HG03442 (cell line): ENCODE measurements around the gene SREBF2.

Experiments
- ATAC-seq: cut with Tn5 transposase; IDR thresholded peaks from one replicate; pipeline ENCODE4 v1.9.1; 2021; ENCODE audit warnings: mild to moderate bottlenecking, moderate library complexity; ENCODE audit not compliant: unreplicated experiment

SREBF2 gene

DNA sequence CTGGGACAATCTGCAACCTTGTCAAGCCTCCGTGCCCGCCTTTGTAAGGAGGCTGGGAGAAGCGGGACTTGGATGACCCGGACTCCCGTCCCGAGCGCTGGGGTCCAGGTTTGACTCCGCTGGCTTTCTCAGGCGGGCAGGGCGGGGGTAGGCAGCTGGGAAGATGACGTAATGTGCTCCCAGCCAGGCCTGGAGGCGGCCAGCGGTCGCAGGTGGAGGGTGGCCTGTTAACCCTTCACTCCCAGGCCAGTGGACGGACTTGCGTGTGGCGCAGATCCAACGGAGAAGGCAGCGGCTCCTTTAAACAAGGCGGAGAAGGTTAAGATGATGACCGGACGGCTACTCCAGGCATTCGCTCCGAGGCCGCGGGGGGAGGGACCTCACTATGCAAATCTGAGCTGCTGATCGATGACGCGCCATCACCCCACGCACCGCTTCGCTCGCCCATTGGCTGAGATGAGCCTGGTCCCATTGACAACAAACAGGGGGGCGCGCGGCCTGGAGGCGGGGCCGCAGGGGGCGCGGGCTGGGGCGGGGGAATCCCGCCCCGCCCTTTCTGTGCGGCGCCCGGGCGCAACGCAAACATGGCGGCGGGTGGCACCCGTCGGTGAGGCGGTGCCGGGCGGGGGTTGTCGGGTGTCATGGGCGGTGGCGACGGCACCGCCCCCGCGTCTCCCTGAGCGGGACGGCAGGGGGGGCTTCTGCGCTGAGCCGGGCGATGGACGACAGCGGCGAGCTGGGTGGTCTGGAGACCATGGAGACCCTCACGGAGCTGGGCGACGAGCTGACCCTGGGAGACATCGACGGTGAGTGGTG is at the start of gene SREBF2:
TSS of gene SREBF2 (plus strand) at position 553 of the 816 bp plus-strand sequence. CDS start at position 719, 166 bp downstream.
- ATAC-seq = peak; percentile 79

DNA sequence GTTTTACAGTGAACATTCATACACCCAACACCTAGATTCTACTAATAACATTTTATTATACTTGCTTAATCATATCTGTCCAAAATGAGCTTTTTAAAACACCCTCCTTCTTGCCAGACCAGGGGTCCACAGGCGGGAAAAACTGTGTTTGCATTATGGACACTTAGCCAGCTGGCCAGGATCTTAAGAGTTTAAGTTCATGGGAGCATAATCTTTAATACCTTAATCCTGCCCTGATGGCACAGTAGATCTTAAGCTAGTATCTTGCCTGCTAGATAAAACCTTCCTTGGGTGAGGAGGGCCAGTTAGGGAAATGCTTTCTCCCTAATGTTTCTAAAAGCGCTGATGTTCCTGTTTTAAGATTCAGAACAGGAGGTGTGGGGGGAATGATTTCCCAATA is 45.6 kb upstream of the SREBF2 start:
- no peak for ATAC-seq

DNA sequence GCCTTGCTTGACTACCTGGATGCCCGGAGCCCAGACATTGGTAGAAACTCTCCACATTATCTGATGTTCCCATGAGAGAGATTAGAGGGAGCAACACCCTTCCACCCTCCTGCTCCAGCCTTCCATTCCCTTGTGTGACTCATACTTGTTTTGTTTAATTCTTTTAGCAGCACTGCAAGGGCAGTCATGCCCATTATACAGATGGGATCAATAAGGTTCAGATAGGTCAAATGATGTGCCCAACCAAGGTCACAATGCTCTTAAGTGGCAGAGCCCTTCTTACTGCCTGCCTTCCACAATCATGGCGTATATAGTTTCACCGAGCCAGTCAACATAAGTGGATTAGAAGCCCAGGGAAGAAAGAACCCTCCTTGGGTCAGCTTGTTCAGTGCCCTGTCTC is 39.0 kb upstream of the SREBF2 start:
- no peak for ATAC-seq

- no peak for ATAC-seq
These were observed 34.2 kb upstream of the SREBF2 start for GRCh38 chr22:41798736-41799135.

GRCh38 chr22:41799486-41800347 is 33.2 kb upstream of the SREBF2 start:
- peak; percentile 21 for ATAC-seq

- peak; percentile 78 for ATAC-seq
These were observed 32.4 kb upstream of the SREBF2 start, which contains the start of gene CCDC134 for GRCh38 chr22:41800348-41801146. CCDC134 (plus strand) TSS chr22:41800679; CDS start chr22:41808891, 8,212 bp downstream.

GRCh38 chr22:41801147-41801819 is 31.6 kb upstream of the SREBF2 start:
- no peak for ATAC-seq

DNA sequence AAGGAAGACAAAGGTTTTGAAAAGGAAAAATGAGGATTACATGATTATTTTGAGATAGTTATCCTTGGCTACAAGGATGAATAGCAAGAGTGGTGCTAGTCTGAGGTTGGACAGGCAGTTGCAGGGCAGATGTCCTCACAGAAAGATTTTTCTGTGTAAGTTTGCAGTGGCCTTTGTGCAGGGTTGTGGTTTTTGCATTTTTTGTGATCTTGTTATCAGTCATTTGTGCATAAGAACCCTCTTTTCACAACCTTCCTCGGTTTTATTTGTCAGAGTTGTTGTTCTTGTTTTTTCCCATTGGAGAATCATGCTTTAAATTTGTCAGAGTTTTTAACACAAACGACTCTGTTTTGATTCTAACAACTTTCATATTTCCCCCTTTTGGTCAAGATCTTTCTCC is 31.0 kb upstream of the SREBF2 start:
- no peak for ATAC-seq

GRCh38 chr22:41805639-41806038 is 27.3 kb upstream of the SREBF2 start:
- no peak for ATAC-seq

GRCh38 chr22:41808400-41808799 is 24.5 kb upstream of the SREBF2 start:
- no peak for ATAC-seq

DNA sequence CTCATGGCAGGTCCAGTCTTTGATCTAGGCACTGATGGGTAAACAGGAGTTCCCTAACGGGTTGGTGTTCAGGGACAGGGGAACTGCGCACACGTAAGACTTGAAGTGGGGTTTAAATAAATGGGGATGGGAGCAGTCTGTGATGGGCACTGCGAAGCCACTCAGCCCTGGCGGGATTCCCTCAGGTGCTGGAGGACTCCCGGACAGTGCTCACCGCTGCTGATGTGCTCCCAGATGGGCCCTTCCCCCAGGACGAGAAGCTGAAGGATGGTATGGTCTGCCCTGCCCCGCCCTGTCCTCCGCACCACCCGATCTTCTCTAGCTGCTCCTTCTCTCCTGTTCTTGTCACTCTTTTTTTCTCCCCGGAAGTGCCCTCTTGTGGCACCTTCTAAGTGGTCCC is 22.9 kb upstream of the SREBF2 start:
- no peak for ATAC-seq

- no peak for ATAC-seq
These were observed 19.9 kb upstream of the SREBF2 start for GRCh38 chr22:41812805-41813545.

DNA sequence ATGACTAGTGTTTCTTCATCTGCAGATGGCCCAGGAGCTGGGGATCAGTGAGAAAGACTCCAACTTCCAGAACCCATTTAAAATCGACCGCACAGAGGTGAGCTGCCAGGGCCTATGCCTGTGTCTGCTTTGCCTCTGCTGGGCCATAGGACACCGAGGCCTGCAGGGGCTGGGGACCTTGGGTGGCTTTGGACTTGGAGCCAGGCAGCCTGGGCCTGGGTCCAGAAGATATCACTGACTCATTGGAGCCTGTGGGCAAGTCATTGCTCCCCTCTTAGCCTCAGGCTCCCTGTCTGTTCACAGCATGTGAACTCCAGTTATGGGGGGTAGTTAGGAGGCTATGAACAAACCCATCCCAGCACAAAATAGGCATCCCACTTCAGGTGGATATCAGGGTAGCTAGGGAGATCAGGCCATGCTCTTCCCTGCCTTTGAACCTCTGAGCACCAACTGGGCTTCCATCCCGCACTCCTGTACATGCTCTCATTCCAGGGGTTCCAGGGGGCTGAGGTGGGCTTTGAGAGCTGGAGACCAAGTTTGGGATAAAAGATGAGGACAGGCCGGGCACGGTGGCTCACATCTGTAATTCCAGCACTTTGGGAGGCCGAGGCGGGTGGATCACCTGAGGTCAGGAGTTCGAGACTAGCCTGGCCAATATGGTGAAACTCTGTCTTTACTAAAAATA is 19.0 kb upstream of the SREBF2 start:
- ATAC-seq = no peak

DNA sequence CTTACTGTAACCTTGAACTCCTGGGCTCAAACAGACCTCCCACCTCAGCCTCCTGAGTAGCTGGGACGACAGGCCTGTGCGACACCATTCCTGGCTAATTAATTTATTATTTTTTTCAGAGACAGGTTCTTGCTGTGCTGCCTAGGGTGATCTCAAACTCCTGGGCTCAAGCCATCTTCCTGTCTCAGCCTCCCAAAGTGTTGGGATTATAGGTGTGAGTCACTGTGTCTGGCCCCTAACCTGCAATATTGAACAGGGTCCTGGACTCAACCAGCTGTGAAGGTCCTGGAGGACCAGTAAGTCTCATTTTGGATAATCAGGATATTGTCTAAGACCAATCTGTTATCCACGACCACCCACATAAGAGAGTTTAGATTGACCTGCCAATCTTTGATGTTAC is 17.2 kb upstream of the SREBF2 start:
- ATAC-seq = no peak

GRCh38 chr22:41816241-41816640 is 16.7 kb upstream of the SREBF2 start:
- no peak for ATAC-seq

DNA sequence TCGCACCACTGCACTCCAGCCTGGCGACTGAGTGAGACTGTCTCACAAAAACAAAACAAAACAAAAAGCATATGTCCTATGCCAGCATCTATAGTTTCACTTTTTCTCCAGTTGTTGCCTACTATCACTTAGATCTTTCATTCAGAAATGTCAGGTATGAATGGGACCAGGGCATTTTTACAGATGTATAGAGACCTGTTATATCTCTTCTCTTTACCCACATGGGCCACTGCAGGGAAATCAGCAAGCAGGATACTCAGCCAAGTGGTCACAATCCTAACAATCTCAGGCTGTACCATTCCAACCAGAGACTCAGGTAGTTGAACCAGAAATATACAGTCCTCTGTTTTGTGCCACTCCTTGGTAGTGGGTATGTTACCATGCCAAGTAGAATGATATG is 16.0 kb upstream of the SREBF2 start:
- no peak for ATAC-seq

DNA sequence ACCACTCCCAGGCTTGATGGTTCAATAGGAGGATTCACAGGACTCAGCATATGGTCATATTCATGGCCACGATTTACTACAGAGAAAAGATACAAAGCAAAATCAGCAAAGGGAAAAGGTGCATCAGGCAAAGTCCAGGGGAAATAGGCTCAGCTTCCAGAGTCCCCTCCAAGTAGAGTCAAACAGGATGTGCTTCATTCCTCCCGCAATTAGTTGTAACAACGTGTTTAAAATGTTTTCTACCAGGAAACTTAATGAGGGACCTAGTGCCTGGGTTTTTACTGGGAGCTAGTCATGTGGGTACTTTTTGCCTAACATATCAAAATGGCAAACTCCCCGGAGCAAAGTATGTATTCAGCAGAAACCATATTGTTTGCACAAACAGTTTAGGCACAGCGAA is 14.9 kb upstream of the SREBF2 start:
- ATAC-seq = no peak

- no peak for ATAC-seq
These were observed 14.3 kb upstream of the SREBF2 start for GRCh38 chr22:41818596-41818995.

GRCh38 chr22:41819257-41819656 is 13.6 kb upstream of the SREBF2 start:
- no peak for ATAC-seq
